ENCODE results near the gene ANGPTL7.

DNA sequence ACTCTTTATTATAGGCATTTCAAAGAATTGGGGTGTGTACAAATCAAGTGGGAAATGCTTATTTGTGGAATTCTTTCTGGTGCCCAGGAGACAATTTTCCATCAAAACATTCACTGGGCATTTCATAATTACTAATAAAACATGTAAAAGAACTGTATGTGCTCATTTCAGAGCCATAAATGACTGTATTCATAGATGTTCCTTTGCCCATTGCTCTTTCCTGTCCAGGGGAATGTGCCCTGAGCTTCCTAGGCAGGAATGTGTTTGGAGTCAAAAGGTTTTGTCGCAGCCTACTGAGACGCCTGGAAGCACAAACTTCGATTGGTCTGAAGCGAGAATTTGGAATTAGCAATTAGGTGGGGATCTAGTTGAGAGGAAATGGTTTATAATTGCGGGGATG, 45.8 kb upstream of the ANGPTL7 start:
- no peak for TF ChIP-seq EGR1 (IDR thresholded peaks at IDR 0.05; ENCODE audit: low read depth)
- TF ChIP-seq EZH2phosphoT487 (IDR thresholded peaks at IDR 0.05; ENCODE audit: borderline replicate concordance): no peak
- TF ChIP-seq ZNF274 (IDR thresholded peaks at IDR 0.05; ENCODE audit: low read depth, low read length): no peak
- no peak for TF ChIP-seq CTCF (IDR thresholded peaks at IDR 0.05 in 2 of 3, conservative IDR thresholded peaks at IDR 0.05 in 1 of 3; ENCODE audit: borderline replicate concordance in 1 of 3, insufficient read depth in 1 of 3, low read depth in 2 of 3, low read length in 2 of 3)
- no peak for TF ChIP-seq ZBTB33 (IDR thresholded peaks at IDR 0.05; ENCODE audit: extremely low read depth, insufficient replicate concordance, low read length)
- no peak for TF ChIP-seq RAD21 (IDR thresholded peaks at IDR 0.05; ENCODE audit: low read depth)
